Inferior parietal cortex (tissue), 1 donor: ENCODE results near the gene HSPB6.
"Not testable (repeated sequence)": the region's sequence is repeated elsewhere in the genome, so short reads cannot be mapped to it uniquely, and the experiment has no call there.

ENCODE experiments used
- DNase-seq: peaks from one replicate; pipeline ENCODE4 v3.0.0-alpha.2; 2016; ENCODE audit errors: extremely low spot score

HSPB6 gene

GRCh38 chr19:35786299-35787160 lies 29.7 kb upstream of the HSPB6 start:
- DNase-seq = no peak

GRCh38 chr19:35785339-35785627 lies 28.5 kb upstream of the HSPB6 start:
- no peak for DNase-seq

GRCh38 chr19:35784503-35785338 lies 27.9 kb upstream of the HSPB6 start:
- no peak for DNase-seq

- DNase-seq = no peak
Observed at GRCh38 chr19:35783469-35784434, 26.9 kb upstream of the HSPB6 start.

GRCh38 chr19:35782589-35782988 lies 25.8 kb upstream of the HSPB6 start:
- no peak for DNase-seq

GRCh38 chr19:35781650-35782049 lies 24.8 kb upstream of the HSPB6 start:
- no peak for DNase-seq

- DNase-seq = no peak
Observed at GRCh38 chr19:35780717-35781116, 23.9 kb upstream of the HSPB6 start.

GRCh38 chr19:35780058-35780457 lies 23.2 kb upstream of the HSPB6 start:
- DNase-seq = no peak

- no peak for DNase-seq
Observed at GRCh38 chr19:35779033-35779432, 22.2 kb upstream of the HSPB6 start.

- no peak for DNase-seq
Observed at GRCh38 chr19:35777961-35778360, 21.1 kb upstream of the HSPB6 start.

GRCh38 chr19:35777086-35777841 lies 20.4 kb upstream of the HSPB6 start:
- no peak for DNase-seq

GRCh38 chr19:35776102-35776788 lies 19.4 kb upstream of the HSPB6 start:
- no peak for DNase-seq

GRCh38 chr19:35775298-35776101 lies 18.7 kb upstream of the HSPB6 start, which contains the start of gene ARHGAP33:
ARHGAP33 (plus strand) TSS chr19:35775564; CDS start chr19:35775659, 95 bp downstream.
- DNase-seq = peak; percentile 98

GRCh38 chr19:35775046-35775297 lies 18.1 kb upstream of the HSPB6 start:
- no peak for DNase-seq

- no peak for DNase-seq
Observed at GRCh38 chr19:35774274-35775045, 17.6 kb upstream of the HSPB6 start.

GRCh38 chr19:35773020-35773806 lies 16.4 kb upstream of the HSPB6 start:
- no peak for DNase-seq

- not testable (repeated sequence) for DNase-seq
Observed at GRCh38 chr19:35772362-35772761, 15.5 kb upstream of the HSPB6 start.

- DNase-seq = no peak
Observed at GRCh38 chr19:35768082-35768421, 11.2 kb upstream of the HSPB6 start.
